WTC11 (cell line): Measurements from ENCODE around the gene RMRP. TPM values are rescaled to one million over a fixed set of nuclear protein-coding genes. Genes with fewer than 3 reads are reported as not detected.

Experiments
- ATAC-seq: fragments of 200-7000 bp; cut with Tn5 transposase; 2 replicates; pipeline ENCODE4 v1.10.0; 2021; ENCODE audit warnings: mild to moderate bottlenecking, moderate library complexity
- CTCF ChIA-PET: fragments of 300-600 bp; sonication (Branson Sonifier 250); formaldehyde crosslinking; loops from one replicate; lab custom pipeline; 2021; ENCODE audit warnings: antibody characterized with exemption; lab: Charles Lee
- POLR2A ChIA-PET: fragments of 350-600 bp; sonication (Branson Sonifier 250); formaldehyde crosslinking; loops from one replicate; lab custom pipeline; 2021; ENCODE audit warnings: antibody characterized with exemption; lab: Charles Lee
- DNase-seq: peaks from one replicate; pipeline ENCODE4 v3.0.0; 2021; ENCODE audit warnings: low spot score
- H3K27ac Mint-ChIP-seq: 2 replicates; pipeline ENCODE4 v1.8.0; 2021; ENCODE audit warnings: mixed read lengths
- H3K27me3 Mint-ChIP-seq: 2 replicates; pipeline ENCODE4 v1.8.0; 2021; ENCODE audit warnings: low read depth, mild to moderate bottlenecking, moderate library complexity, mixed read lengths
- H3K36me3 Mint-ChIP-seq: 2 replicates; pipeline ENCODE4 v1.8.0; 2021; ENCODE audit warnings: mixed read lengths
- H3K4me1 Mint-ChIP-seq: 2 replicates; pipeline ENCODE4 v1.8.0; 2022; ENCODE audit warnings: mixed read lengths
- H3K4me3 Mint-ChIP-seq: 2 replicates; pipeline ENCODE4 v1.8.0; 2021; ENCODE audit warnings: mild to moderate bottlenecking, moderate library complexity, mixed read lengths
- H3K9me3 Mint-ChIP-seq: 2 replicates; pipeline ENCODE4 v1.8.0; 2021; ENCODE audit warnings: mixed read lengths
- GTF2I ChIP-seq: fragments of 250-450 bp; sonication (Bioruptor Pico); conservative IDR thresholded peaks from 2 replicates; pipeline ENCODE4 v1.4.0; 2021; ENCODE audit warnings: mild to moderate bottlenecking
- MXD4 ChIP-seq: fragments of 250-450 bp; sonication (Bioruptor Pico); IDR thresholded peaks from 2 replicates; pipeline ENCODE4 v1.8.0; 2021; ENCODE audit warnings: mild to moderate bottlenecking, moderate library complexity, borderline replicate concordance
- MYBL2 ChIP-seq: sonication (generic); formaldehyde crosslinking; IDR thresholded peaks from 2 replicates; pipeline ENCODE4 v1.8.1; 2023; ENCODE audit warnings: mild to moderate bottlenecking, moderate library complexity, missing genetic modification reagents
- NR1H2 ChIP-seq: sonication (generic); formaldehyde crosslinking; IDR thresholded peaks from 2 replicates; pipeline ENCODE4 v1.9.0; 2021; ENCODE audit warnings: mild to moderate bottlenecking, moderate library complexity, missing genetic modification reagents
- ZNF416 ChIP-seq: fragments of 250-450 bp; sonication (Bioruptor Pico); IDR thresholded peaks from 2 replicates; pipeline ENCODE4 v1.9.0; 2021; ENCODE audit warnings: mild to moderate bottlenecking, inconsistent platforms
- total RNA-seq: library from RNA; stranded (reverse); gene quantifications from 3 replicates; pipeline ENCODE4 v1.2.3, GENCODE V29; 2021
- TF ChIP-seq, protein P1 (sequence below): fragments of 200-600 bp; IDR thresholded peaks from 2 replicates; pipeline ENCODE4 v1.8.0; 2022; ENCODE audit warnings: antibody characterized with exemption
- TF ChIP-seq, protein P2 (sequence below): sonication (generic); formaldehyde crosslinking; IDR thresholded peaks from 2 replicates; pipeline ENCODE4 v1.8.0; 2022; ENCODE audit warnings: mild to moderate bottlenecking, missing genetic modification reagents
- TF ChIP-seq, protein P3 (sequence below): sonication (generic); formaldehyde crosslinking; IDR thresholded peaks from 2 replicates; pipeline ENCODE4 v1.8.1; 2023; ENCODE audit warnings: mild to moderate bottlenecking, missing genetic modification reagents, moderate library complexity
- TF ChIP-seq, protein P4 (sequence below): sonication (generic); formaldehyde crosslinking; IDR thresholded peaks from 2 replicates; pipeline ENCODE4 v1.8.1; 2022; ENCODE audit warnings: mild to moderate bottlenecking, missing genetic modification reagents, moderate library complexity, borderline replicate concordance
- TF ChIP-seq, protein P5 (sequence below): sonication (generic); formaldehyde crosslinking; IDR thresholded peaks from 2 replicates; pipeline ENCODE4 v1.8.0; 2023; ENCODE audit warnings: missing genetic modification reagents
- TF ChIP-seq, protein P6 (sequence below): fragments of 250-450 bp; sonication (Bioruptor Pico); IDR thresholded peaks from 2 replicates; pipeline ENCODE4 v2.1.2; 2022; ENCODE audit warnings: mild to moderate bottlenecking, moderate library complexity

RMRP gene
- total RNA-seq, 1 experiment from 2014 or later: 25,958 TPM

DNA sequence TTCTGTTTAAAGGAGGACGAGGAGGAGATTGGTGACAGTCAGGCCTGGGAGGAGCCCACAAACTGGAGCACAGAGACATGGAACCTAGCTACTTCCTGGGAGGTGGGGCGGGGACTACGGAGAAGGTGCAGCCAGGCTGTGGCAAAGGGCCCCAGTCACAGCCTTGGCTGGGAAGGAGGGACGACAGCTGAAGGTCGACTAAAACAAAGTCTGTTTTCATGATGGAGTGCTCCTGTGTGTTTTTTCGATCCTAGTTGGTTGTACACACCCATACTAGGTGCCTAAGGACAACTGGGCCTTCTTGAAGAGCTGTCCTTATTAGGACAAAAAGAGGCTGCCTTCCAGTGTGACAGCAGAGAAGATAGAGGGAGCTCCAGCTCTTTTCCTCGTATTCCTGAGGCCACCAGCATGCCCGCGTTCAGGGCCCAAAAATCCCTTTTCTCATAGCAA, 3.2 kb upstream of the RMRP start (continued):
- TF ChIP-seq, protein P1, sequence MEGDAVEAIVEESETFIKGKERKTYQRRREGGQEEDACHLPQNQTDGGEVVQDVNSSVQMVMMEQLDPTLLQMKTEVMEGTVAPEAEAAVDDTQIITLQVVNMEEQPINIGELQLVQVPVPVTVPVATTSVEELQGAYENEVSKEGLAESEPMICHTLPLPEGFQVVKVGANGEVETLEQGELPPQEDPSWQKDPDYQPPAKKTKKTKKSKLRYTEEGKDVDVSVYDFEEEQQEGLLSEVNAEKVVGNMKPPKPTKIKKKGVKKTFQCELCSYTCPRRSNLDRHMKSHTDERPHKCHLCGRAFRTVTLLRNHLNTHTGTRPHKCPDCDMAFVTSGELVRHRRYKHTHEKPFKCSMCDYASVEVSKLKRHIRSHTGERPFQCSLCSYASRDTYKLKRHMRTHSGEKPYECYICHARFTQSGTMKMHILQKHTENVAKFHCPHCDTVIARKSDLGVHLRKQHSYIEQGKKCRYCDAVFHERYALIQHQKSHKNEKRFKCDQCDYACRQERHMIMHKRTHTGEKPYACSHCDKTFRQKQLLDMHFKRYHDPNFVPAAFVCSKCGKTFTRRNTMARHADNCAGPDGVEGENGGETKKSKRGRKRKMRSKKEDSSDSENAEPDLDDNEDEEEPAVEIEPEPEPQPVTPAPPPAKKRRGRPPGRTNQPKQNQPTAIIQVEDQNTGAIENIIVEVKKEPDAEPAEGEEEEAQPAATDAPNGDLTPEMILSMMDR: no peak
- TF ChIP-seq NR1H2: no peak
- TF ChIP-seq, protein P2, sequence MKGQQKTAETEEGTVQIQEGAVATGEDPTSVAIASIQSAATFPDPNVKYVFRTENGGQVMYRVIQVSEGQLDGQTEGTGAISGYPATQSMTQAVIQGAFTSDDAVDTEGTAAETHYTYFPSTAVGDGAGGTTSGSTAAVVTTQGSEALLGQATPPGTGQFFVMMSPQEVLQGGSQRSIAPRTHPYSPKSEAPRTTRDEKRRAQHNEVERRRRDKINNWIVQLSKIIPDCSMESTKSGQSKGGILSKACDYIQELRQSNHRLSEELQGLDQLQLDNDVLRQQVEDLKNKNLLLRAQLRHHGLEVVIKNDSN (CRISPR knock-in tag): no peak

DNA sequence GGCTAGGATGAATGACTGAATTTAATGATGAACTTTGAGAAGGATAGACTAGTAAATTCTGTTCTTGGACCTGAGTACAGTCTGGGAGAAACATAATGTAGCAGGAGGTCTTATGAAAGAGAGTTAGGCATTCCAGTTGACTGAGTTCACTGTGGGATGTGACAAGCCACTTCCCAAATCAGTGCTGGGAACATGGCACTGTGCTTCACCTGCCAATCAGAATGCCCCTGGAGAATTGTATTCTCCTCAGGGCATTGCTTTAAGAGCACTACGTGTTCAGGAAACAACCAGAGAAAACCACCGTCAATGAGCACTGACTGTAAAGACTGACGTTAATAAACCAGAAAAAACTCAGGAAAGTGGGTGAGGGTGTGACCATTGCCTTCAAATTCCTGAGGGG, 1.5 kb upstream of the RMRP start:
- DNase-seq: no peak
- ATAC-seq: no peak
- Mint-ChIP-seq H3K4me3 (peak overlapping the region; percentile 85), H3K4me1 (peaks cover 35% of the 10 kb centered on the region), H3K9me3 (no peaks in the 10 kb centered on the region), H3K27me3 (peaks cover 23% of the 10 kb centered on the region), H3K27ac (peak overlapping the region; percentile 64), H3K36me3 (peaks cover 39% of the 10 kb centered on the region)
- POLR2A ChIA-PET: interaction anchor here (6.8 kb wide), 1 partner anchor 31 kb away, joined by 38 read pairs; the partner anchor contains the start of gene TPM2
- CTCF ChIA-PET: interaction anchor here (1.0 to 10.2 kb wide), 15 partner anchors 10 to 155 kb away, joined by 3 to 127 read pairs (median 16); partner anchors contain the start of genes CREB3, HINT2, SIT1 and TESK1
- TF ChIP-seq, protein P3, sequence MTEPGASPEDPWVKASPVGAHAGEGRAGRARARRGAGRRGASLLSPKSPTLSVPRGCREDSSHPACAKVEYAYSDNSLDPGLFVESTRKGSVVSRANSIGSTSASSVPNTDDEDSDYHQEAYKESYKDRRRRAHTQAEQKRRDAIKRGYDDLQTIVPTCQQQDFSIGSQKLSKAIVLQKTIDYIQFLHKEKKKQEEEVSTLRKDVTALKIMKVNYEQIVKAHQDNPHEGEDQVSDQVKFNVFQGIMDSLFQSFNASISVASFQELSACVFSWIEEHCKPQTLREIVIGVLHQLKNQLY (CRISPR knock-in tag): no peak
- TF ChIP-seq ZNF416 (CRISPR knock-in tag): no peak
- TF ChIP-seq, protein P4, sequence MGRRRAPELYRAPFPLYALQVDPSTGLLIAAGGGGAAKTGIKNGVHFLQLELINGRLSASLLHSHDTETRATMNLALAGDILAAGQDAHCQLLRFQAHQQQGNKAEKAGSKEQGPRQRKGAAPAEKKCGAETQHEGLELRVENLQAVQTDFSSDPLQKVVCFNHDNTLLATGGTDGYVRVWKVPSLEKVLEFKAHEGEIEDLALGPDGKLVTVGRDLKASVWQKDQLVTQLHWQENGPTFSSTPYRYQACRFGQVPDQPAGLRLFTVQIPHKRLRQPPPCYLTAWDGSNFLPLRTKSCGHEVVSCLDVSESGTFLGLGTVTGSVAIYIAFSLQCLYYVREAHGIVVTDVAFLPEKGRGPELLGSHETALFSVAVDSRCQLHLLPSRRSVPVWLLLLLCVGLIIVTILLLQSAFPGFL (CRISPR knock-in tag): no peak
- TF ChIP-seq, protein P5, sequence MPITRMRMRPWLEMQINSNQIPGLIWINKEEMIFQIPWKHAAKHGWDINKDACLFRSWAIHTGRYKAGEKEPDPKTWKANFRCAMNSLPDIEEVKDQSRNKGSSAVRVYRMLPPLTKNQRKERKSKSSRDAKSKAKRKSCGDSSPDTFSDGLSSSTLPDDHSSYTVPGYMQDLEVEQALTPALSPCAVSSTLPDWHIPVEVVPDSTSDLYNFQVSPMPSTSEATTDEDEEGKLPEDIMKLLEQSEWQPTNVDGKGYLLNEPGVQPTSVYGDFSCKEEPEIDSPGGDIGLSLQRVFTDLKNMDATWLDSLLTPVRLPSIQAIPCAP: no peak
- no peak for TF ChIP-seq MXD4 (CRISPR knock-in tag)

DNA sequence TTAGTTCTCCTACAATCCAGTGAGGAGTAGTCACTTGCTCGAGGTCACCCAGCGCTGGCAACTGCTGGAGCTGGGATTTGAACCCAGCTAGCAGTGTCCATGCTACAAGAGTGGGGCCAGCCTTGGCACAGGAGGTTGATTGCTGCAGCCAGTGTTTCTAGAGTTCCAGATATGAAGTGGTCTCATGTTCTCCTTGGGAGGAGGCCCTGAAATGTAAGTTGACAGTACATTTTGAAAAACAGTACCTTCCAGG, 1.1 kb upstream of the RMRP start:
- ChIA-PET POLR2A (interaction anchor here (2.3 to 6.8 kb wide), 2 partner anchors 12 to 32 kb away, joined by 21 to 38 read pairs; partner anchors contain the start of gene TPM2), CTCF (interaction anchor here (1.0 to 10.2 kb wide), 14 partner anchors 9 to 132 kb away, joined by 3 to 127 read pairs (median 13); partner anchors contain the start of genes CREB3, SIT1, TESK1 and TLN1)
- no peaks in the 10 kb centered on the region for H3K9me3 Mint-ChIP-seq
- TF ChIP-seq GTF2I: no peak
- 0 out of 2 replicates have a peak, but pooled peaks have one; percentile 1 for TF ChIP-seq MYBL2 (CRISPR knock-in tag)
- TF ChIP-seq, protein P6, sequence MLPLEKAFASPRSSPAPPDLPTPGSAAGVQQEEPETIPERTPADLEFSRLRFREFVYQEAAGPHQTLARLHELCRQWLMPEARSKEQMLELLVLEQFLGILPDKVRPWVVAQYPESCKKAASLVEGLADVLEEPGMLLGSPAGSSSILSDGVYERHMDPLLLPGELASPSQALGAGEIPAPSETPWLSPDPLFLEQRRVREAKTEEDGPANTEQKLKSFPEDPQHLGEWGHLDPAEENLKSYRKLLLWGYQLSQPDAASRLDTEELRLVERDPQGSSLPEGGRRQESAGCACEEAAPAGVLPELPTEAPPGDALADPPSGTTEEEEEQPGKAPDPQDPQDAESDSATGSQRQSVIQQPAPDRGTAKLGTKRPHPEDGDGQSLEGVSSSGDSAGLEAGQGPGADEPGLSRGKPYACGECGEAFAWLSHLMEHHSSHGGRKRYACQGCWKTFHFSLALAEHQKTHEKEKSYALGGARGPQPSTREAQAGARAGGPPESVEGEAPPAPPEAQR (CRISPR knock-in tag): no peak
- H3K4me1 Mint-ChIP-seq: peaks cover 31% of the 10 kb centered on the region
- H3K4me3 Mint-ChIP-seq: peak overlapping the region; percentile 85
- H3K27ac Mint-ChIP-seq: peak overlapping the region; percentile 64
- peaks cover 23% of the 10 kb centered on the region for H3K27me3 Mint-ChIP-seq
- DNase-seq: no peak
- ATAC-seq: no peak
- peaks cover 39% of the 10 kb centered on the region for H3K36me3 Mint-ChIP-seq
